ENCODE results near the gene LAMTOR3.

The LAMTOR3 gene
- total RNA-seq, result 21.1 to 37.0 (median 33.4) reads per million in 4 donors

- DNase-seq, result peak; percentile 82 to 94 (median 87)
These were observed at the start of gene LAMTOR3 for GRCh38 chr4:99894161-99894997. Gene LAMTOR3, minus strand, starts transcription at chr4:99894427. Its CDS starts 464 bp downstream, at chr4:99893963.

GRCh38 chr4:99938243-99938753 lies 44.1 kb upstream of the LAMTOR3 start:
- no peak for DNase-seq

GRCh38 chr4:99934891-99935290 lies 40.7 kb upstream of the LAMTOR3 start:
- DNase-seq, result no peak

- DNase-seq, result no peak
These were observed 33.3 kb upstream of the LAMTOR3 start for GRCh38 chr4:99927566-99927965.

- DNase-seq, result peak in 1 of 5 donors; percentile 32
These were observed 26.9 kb upstream of the LAMTOR3 start for GRCh38 chr4:99921174-99921573.

- DNase-seq, result no peak
These were observed 24.4 kb upstream of the LAMTOR3 start for GRCh38 chr4:99918656-99919055.

GRCh38 chr4:99917575-99917974 lies 23.3 kb upstream of the LAMTOR3 start:
- no peak for DNase-seq

GRCh38 chr4:99915449-99915848 lies 21.2 kb upstream of the LAMTOR3 start:
- no peak for DNase-seq

GRCh38 chr4:99894998-99895397 lies 771 bp upstream of the LAMTOR3 start:
- no peak for DNase-seq

- no peak for DNase-seq
These were observed 427 bp downstream of the LAMTOR3 start for GRCh38 chr4:99893839-99894160.

- no peak for DNase-seq
These were observed 1.2 kb downstream of the LAMTOR3 start for GRCh38 chr4:99893029-99893428.

- no peak for DNase-seq
These were observed 2.9 kb downstream of the LAMTOR3 start for GRCh38 chr4:99891351-99891750.

- DNase-seq, result no peak
These were observed 6.4 kb downstream of the LAMTOR3 start for GRCh38 chr4:99887837-99888236.

- no peak for DNase-seq
These were observed 8.1 kb downstream of the LAMTOR3 start for GRCh38 chr4:99886146-99886545.

- DNase-seq, result no peak
These were observed 8.5 kb downstream of the LAMTOR3 start for GRCh38 chr4:99885687-99886086.

- DNase-seq, result peak in 3 of 5 donors; percentile 14 to 60 (median 23)
These were observed 9.1 kb downstream of the LAMTOR3 start for GRCh38 chr4:99885063-99885664.

- no peak for DNase-seq
These were observed 14.8 kb downstream of the LAMTOR3 start for GRCh38 chr4:99879458-99879857.

GRCh38 chr4:99878604-99879003 lies 15.6 kb downstream of the LAMTOR3 start:
- no peak for DNase-seq

GRCh38 chr4:99876946-99877345 lies 17.3 kb downstream of the LAMTOR3 start:
- no peak for DNase-seq

- DNase-seq, result no peak
These were observed 19.2 kb downstream of the LAMTOR3 start for GRCh38 chr4:99875071-99875470.

- no peak for DNase-seq
These were observed 21.7 kb downstream of the LAMTOR3 start for GRCh38 chr4:99872570-99872969.

- DNase-seq, result peak in 1 of 5 donors; percentile 66
These were observed 26.1 kb downstream of the LAMTOR3 start for GRCh38 chr4:99868126-99868596.

- DNase-seq, result no peak
These were observed 30.4 kb downstream of the LAMTOR3 start for GRCh38 chr4:99863804-99864203.

Measured in T-helper 1 cell (primary cell).